Mononuclear cell (primary cell): ENCODE measurements around the gene TTLL13. TPM values are rescaled to one million over a fixed set of nuclear protein-coding genes. Genes with fewer than 3 reads are reported as not detected.
"Not testable (repeated sequence)": the region's sequence is repeated elsewhere in the genome, so short reads cannot be mapped to it uniquely, and the experiment has no call there.

Experiments used
- H3K27me3 ChIP-seq: 2 replicates; pipeline ENCODE4 v1.6.0; 2011; ENCODE audit warnings: low read length, control low read depth; ENCODE audit not compliant: insufficient read depth
- H3K4me1 ChIP-seq: 2 replicates; pipeline ENCODE4 v1.5.1; 2011; ENCODE audit warnings: mild to moderate bottlenecking, low read length, control low read depth; ENCODE audit not compliant: insufficient read depth
- H3K4me3 ChIP-seq: 2 replicates; pipeline ENCODE4 v1.5.1; 2011; ENCODE audit warnings: mild to moderate bottlenecking, low read length, moderate library complexity
- H3K9me3 ChIP-seq: 2 replicates; pipeline ENCODE4 v1.5.1; 2011; ENCODE audit warnings: low read depth, mild to moderate bottlenecking, control low read depth, low read length
- total RNA-seq: library from RNA; depleted of rRNA; stranded (reverse); fragments of >200 nt; gene quantifications from one replicate; pipeline ENCODE4 v1.2.3, GENCODE V29; 2012

Gene TTLL13
- total RNA-seq, 1 donor = 0.31 TPM

GRCh38 chr15:90271459-90272166, 22.3 kb downstream of the TTLL13 start:
- no peak overlapping the region for H3K4me3 ChIP-seq
- no peaks in the 10 kb centered on the region for H3K9me3 ChIP-seq
- H3K27me3 ChIP-seq = no peaks in the 10 kb centered on the region
- peaks cover 24% of the 10 kb centered on the region for H3K4me1 ChIP-seq

GRCh38 chr15:90278467-90278866, 29.1 kb downstream of the TTLL13 start:
- not testable (repeated sequence) for H3K4me1 ChIP-seq, H3K4me3 ChIP-seq, H3K27me3 ChIP-seq, H3K9me3 ChIP-seq

- H3K9me3 ChIP-seq, H3K27me3 ChIP-seq, H3K4me1 ChIP-seq, H3K4me3 ChIP-seq: not testable (repeated sequence)
Measured at GRCh38 chr15:90280743-90281142, 31.4 kb downstream of the TTLL13 start.

- not testable (repeated sequence) for H3K27me3 ChIP-seq, H3K4me1 ChIP-seq, H3K4me3 ChIP-seq, H3K9me3 ChIP-seq
Measured at GRCh38 chr15:90281637-90282036, 32.3 kb downstream of the TTLL13 start.

- Histone ChIP-seq H3K27me3 (no peaks in the 10 kb centered on the region), H3K4me3 (no peak overlapping the region)
Measured at GRCh38 chr15:90286678-90287077, 37.3 kb downstream of the TTLL13 start.

GRCh38 chr15:90287101-90287500, 37.7 kb downstream of the TTLL13 start:
- no peaks in the 10 kb centered on the region for H3K4me1 ChIP-seq
- H3K4me3 ChIP-seq = no peak overlapping the region
- H3K27me3 ChIP-seq = no peaks in the 10 kb centered on the region
- no peaks in the 10 kb centered on the region for H3K9me3 ChIP-seq

More at GRCh38 chr15:90286678-90287077, 37.3 kb downstream of the TTLL13 start:
- Histone ChIP-seq H3K4me1 (no peaks in the 10 kb centered on the region), H3K9me3 (no peaks in the 10 kb centered on the region)

- no peaks in the 10 kb centered on the region for H3K27me3 ChIP-seq
- H3K9me3 ChIP-seq = no peaks in the 10 kb centered on the region
- no peaks in the 10 kb centered on the region for H3K4me1 ChIP-seq
- no peak overlapping the region for H3K4me3 ChIP-seq
Measured at GRCh38 chr15:90287946-90288345, 38.6 kb downstream of the TTLL13 start.

GRCh38 chr15:90291679-90292356, 42.5 kb downstream of the TTLL13 start:
- H3K27me3 ChIP-seq = no peaks in the 10 kb centered on the region
- H3K9me3 ChIP-seq = no peaks in the 10 kb centered on the region
- no peaks in the 10 kb centered on the region for H3K4me1 ChIP-seq
- no peak overlapping the region for H3K4me3 ChIP-seq

GRCh38 chr15:90293040-90293810, 43.9 kb downstream of the TTLL13 start:
- not testable (repeated sequence) for H3K27me3 ChIP-seq, H3K9me3 ChIP-seq, H3K4me1 ChIP-seq, H3K4me3 ChIP-seq

GRCh38 chr15:90294159-90294558, 44.8 kb downstream of the TTLL13 start:
- Histone ChIP-seq H3K27me3 (no peaks in the 10 kb centered on the region), H3K4me3 (no peak overlapping the region), H3K9me3 (no peaks in the 10 kb centered on the region), H3K4me1 (no peaks in the 10 kb centered on the region)

- Histone ChIP-seq H3K9me3 (no peaks in the 10 kb centered on the region), H3K4me3 (no peak overlapping the region), H3K4me1 (no peaks in the 10 kb centered on the region), H3K27me3 (no peaks in the 10 kb centered on the region)
Measured at GRCh38 chr15:90294601-90295269, 45.4 kb downstream of the TTLL13 start.

GRCh38 chr15:90295270-90295648, 45.9 kb downstream of the TTLL13 start:
- H3K9me3 ChIP-seq = no peaks in the 10 kb centered on the region
- H3K4me3 ChIP-seq = no peak overlapping the region
- H3K4me1 ChIP-seq = no peaks in the 10 kb centered on the region
- H3K27me3 ChIP-seq = no peaks in the 10 kb centered on the region

GRCh38 chr15:90296316-90296884, 47.0 kb downstream of the TTLL13 start:
- not testable (repeated sequence) for H3K4me1 ChIP-seq, H3K4me3 ChIP-seq, H3K27me3 ChIP-seq, H3K9me3 ChIP-seq

GRCh38 chr15:90297021-90297420, 47.7 kb downstream of the TTLL13 start:
- H3K27me3 ChIP-seq = no peaks in the 10 kb centered on the region
- H3K9me3 ChIP-seq = no peaks in the 10 kb centered on the region
- H3K4me3 ChIP-seq = no peak overlapping the region
- H3K4me1 ChIP-seq = peaks cover 6% of the 10 kb centered on the region

GRCh38 chr15:90300541-90300940, 51.2 kb downstream of the TTLL13 start:
- H3K27me3 ChIP-seq = no peaks in the 10 kb centered on the region
- no peak overlapping the region for H3K4me3 ChIP-seq
- no peaks in the 10 kb centered on the region for H3K9me3 ChIP-seq
- H3K4me1 ChIP-seq = peaks cover 6% of the 10 kb centered on the region
